Measurements from ENCODE around the gene SLC2A2. TPM values are rescaled to one million over a fixed set of nuclear protein-coding genes. Genes with fewer than 3 reads are reported as not detected.

Gene SLC2A2
- total RNA-seq, 4 donors from 2014 or later: 2.0 TPM; not detected in 3

- DNase-seq (ENCODE audit: low spot score in 2 of 2): no peak
- no peaks in the 10 kb centered on the region for H3K4me1 ChIP-seq
- no peaks in the 10 kb centered on the region for H3K9me3 ChIP-seq
- H3K27me3 ChIP-seq: no peaks in the 10 kb centered on the region
- no peak overlapping the region for H3K4me3 ChIP-seq
- TF ChIP-seq POLR2A (IDR thresholded peaks at IDR 0.05) (no peak), EP300 (IDR thresholded peaks at IDR 0.05) (no peak), CTCF (IDR thresholded peaks at IDR 0.05) (no peak), POLR2AphosphoS5 (IDR thresholded peaks at IDR 0.05) (no peak)
- H3K27ac ChIP-seq: no peak overlapping the region
- no peaks in the 10 kb centered on the region for H3K36me3 ChIP-seq
- WGBS: 97% methylated on average over 1 of the region's 1 CpG
These were observed 35.2 kb upstream of the SLC2A2 start for GRCh38 chr3:171061749-171062148.

- Histone ChIP-seq H3K27me3 (no peaks in the 10 kb centered on the region), H3K27ac (no peak overlapping the region), H3K4me3 (no peak overlapping the region), H3K9me3 (no peaks in the 10 kb centered on the region), H3K4me1 (no peaks in the 10 kb centered on the region), H3K36me3 (no peaks in the 10 kb centered on the region)
- DNase-seq (ENCODE audit: low spot score in 2 of 2): no peak
- 80% methylated on average over 3 of the region's 3 CpGs for WGBS
- no peak for TF ChIP-seq EP300 (IDR thresholded peaks at IDR 0.05)
These were observed 33.5 kb upstream of the SLC2A2 start for GRCh38 chr3:171059978-171060377.

GRCh38 chr3:171058873-171059603 is 32.5 kb upstream of the SLC2A2 start:
- DNase-seq (ENCODE audit: low spot score in 2 of 2): no peak
- Histone ChIP-seq H3K27ac (no peak overlapping the region), H3K9me3 (no peaks in the 10 kb centered on the region), H3K36me3 (no peaks in the 10 kb centered on the region), H3K4me3 (no peak overlapping the region), H3K4me1 (no peaks in the 10 kb centered on the region), H3K27me3 (no peaks in the 10 kb centered on the region)
- TF ChIP-seq POLR2A (IDR thresholded peaks at IDR 0.05) (no peak), POLR2AphosphoS5 (IDR thresholded peaks at IDR 0.05) (no peak), EP300 (IDR thresholded peaks at IDR 0.05) (no peak), CTCF (IDR thresholded peaks at IDR 0.05) (no peak)

GRCh38 chr3:171058058-171058457 is 31.5 kb upstream of the SLC2A2 start:
- TF ChIP-seq EP300 (IDR thresholded peaks at IDR 0.05): no peak
- TF ChIP-seq POLR2AphosphoS5 (IDR thresholded peaks at IDR 0.05): no peak
- TF ChIP-seq POLR2A (IDR thresholded peaks at IDR 0.05): no peak
- TF ChIP-seq CTCF (IDR thresholded peaks at IDR 0.05): no peak
- DNase-seq (ENCODE audit: low spot score in 2 of 2): no peak
- H3K36me3 ChIP-seq: no peaks in the 10 kb centered on the region
- H3K9me3 ChIP-seq: no peaks in the 10 kb centered on the region
- H3K27me3 ChIP-seq: no peaks in the 10 kb centered on the region
- H3K4me3 ChIP-seq: no peak overlapping the region
- WGBS: 94% methylated on average over 1 of the region's 1 CpG
- no peaks in the 10 kb centered on the region for H3K4me1 ChIP-seq
- H3K27ac ChIP-seq: no peak overlapping the region

GRCh38 chr3:171057072-171057471 is 30.6 kb upstream of the SLC2A2 start:
- WGBS: 87% methylated on average over 1 of the region's 1 CpG
- DNase-seq (ENCODE audit: low spot score in 2 of 2): no peak
- H3K27ac ChIP-seq: no peak overlapping the region
- TF ChIP-seq EP300 (IDR thresholded peaks at IDR 0.05) (no peak), CTCF (IDR thresholded peaks at IDR 0.05) (no peak), POLR2AphosphoS5 (IDR thresholded peaks at IDR 0.05) (no peak), POLR2A (IDR thresholded peaks at IDR 0.05) (no peak)
- H3K9me3 ChIP-seq: no peaks in the 10 kb centered on the region
- H3K4me1 ChIP-seq: no peaks in the 10 kb centered on the region
- no peaks in the 10 kb centered on the region for H3K27me3 ChIP-seq
- H3K36me3 ChIP-seq: no peaks in the 10 kb centered on the region
- no peak overlapping the region for H3K4me3 ChIP-seq

GRCh38 chr3:171056528-171056927 is 30.0 kb upstream of the SLC2A2 start:
- no peak for DNase-seq (ENCODE audit: low spot score in 2 of 2)
- no peaks in the 10 kb centered on the region for H3K27me3 ChIP-seq
- no peaks in the 10 kb centered on the region for H3K4me1 ChIP-seq
- no peaks in the 10 kb centered on the region for H3K36me3 ChIP-seq
- H3K9me3 ChIP-seq: no peaks in the 10 kb centered on the region
- 81% methylated on average over 5 of the region's 5 CpGs for WGBS
- H3K27ac ChIP-seq: no peak overlapping the region
- TF ChIP-seq CTCF (IDR thresholded peaks at IDR 0.05): no peak
- no peak for TF ChIP-seq POLR2A (IDR thresholded peaks at IDR 0.05)
- no peak for TF ChIP-seq EP300 (IDR thresholded peaks at IDR 0.05)
- no peak for TF ChIP-seq POLR2AphosphoS5 (IDR thresholded peaks at IDR 0.05)
- H3K4me3 ChIP-seq: no peak overlapping the region

Data from suprapubic skin (tissue), 4 donors.